ENCODE results near the gene SBSN.

- TF ChIP-seq CTCF (conservative IDR thresholded peaks at IDR 0.05; ENCODE audit: low read length): no peak
- TF ChIP-seq EZH2phosphoT487 (IDR thresholded peaks at IDR 0.05; ENCODE audit: borderline replicate concordance, low read depth, low read length): no peak
Observed at GRCh38 chr19:35488677-35489076, 39.4 kb downstream of the SBSN start.
